HG02943 (cell line): ENCODE results near the gene UCMA.
"Not testable (repeated sequence)": the region's sequence is repeated elsewhere in the genome, so short reads cannot be mapped to it uniquely, and the experiment has no call there.

Experiments
- ATAC-seq: cut with Tn5 transposase; IDR thresholded peaks from one replicate; pipeline ENCODE4 v1.9.1; 2021; ENCODE audit warnings: mild to moderate bottlenecking, low read depth, moderate library complexity; ENCODE audit not compliant: unreplicated experiment

UCMA gene

DNA sequence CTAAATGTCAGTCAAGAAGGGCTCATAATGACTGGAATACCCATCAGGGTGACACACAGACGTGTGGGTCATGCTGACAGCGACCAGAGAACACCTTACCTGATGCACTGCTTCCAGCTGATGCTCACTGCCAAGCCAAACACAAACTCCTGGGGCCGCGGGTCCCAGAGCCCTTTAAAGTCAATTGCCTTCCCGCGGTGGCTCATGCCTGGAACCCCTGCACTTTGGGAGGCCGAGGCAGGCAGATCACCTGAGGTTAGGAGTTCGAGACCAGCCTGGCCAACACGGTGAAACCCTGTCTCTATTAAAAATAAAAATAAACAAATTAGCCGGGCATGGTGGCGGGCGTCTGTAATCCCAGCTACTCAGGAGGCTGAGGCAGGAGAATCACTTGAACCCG is 562 bp upstream of the UCMA start:
- ATAC-seq = not testable (repeated sequence)

DNA sequence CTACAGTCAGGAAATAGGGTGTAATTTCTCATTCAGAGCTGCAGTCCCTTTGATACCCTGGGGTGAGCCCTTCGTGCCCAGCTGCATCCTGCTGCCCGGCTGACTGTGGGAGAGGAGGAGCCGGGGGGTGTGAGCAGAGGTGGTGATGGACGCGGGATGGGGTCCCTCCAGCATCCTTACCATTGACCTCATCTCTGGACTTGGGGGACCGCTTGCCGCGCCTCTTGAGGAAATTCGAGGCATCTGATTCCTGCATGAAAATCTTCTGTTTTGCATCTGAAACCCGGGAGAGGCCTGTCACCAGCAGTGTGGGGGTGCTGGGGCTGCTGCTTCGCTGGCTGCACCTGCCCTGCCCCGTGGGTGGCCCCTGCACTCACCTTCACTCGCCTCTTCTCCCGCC is 816 bp downstream of the UCMA start:
- ATAC-seq = no peak

DNA sequence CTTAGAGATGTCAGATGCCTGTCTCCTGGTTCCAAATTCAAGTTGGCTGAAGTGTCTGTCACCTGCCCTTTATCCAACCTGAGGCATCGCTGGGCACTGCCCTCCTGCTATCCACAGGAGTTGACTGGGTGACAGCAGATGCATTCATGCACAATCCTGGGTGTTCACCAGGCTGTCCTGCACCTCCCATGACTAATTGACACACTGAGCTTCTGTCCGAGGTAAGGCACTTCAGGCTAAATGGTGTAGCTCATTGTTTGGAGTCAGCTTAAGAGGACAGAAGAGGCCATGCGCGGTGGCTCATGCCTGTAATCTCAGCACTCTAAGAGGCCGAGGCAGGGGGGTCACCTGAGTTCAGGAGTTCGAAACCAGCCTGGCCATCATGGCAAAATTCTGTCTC is 2.4 kb downstream of the UCMA start:
- no peak for ATAC-seq

DNA sequence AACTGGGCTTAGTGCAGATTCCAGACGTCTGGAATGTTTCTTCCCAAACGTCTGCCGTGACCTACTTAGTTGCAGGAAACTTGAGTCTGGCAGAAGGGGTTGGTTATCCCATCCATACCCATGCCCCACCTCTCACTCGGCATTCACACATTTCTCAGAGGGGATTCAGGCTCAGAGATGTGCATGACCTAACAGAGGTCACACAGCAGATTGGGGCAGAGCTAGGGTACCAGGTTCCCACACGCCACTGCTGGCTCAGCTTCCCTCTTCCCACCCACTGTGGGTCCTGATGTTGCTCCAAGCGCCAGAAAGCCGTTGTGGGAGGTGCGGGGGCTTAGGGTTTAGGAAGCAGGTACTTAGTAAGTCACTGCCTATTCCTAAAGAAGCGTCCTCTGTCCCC is 3.0 kb downstream of the UCMA start:
- no peak for ATAC-seq

DNA sequence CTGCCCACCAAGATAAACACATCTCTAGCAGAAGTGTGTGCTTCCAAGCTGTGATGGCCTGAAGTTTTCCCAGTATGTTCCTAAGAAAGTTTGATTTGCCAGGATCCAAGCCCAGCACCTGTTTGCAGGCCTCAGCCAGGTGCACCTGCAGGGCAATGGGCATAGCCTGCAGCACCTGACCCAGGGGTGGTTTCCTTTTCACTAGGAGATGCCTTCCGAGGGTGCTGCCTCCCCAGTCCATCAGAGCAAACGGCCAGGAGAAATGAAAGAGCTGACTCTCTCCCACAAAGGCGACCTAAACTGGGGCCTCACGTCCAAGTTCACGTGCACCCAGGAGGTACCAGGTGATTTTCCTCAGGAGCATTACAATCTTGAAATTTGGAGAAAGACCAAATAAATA is 7.1 kb downstream of the UCMA start:
- ATAC-seq = no peak

DNA sequence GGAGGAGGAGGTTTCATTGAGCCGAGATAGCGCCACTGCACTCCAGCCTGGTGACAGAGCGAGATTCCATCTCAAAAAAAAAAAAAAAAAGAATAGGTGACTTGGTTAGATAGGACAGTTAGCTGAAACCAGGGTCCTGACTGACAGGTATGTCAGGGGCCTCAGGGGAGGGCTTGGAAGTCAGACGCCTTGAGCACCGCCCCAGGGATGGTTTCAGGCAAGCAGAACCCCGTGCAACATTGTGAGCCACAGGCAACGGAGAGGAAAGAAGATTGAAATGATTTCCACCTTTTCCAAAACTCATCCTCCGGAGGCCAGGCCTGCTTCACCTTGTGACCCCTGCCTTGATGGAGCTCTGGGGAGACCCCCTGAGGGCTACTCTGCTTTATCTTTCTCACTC is 8.6 kb downstream of the UCMA start:
- no peak for ATAC-seq

DNA sequence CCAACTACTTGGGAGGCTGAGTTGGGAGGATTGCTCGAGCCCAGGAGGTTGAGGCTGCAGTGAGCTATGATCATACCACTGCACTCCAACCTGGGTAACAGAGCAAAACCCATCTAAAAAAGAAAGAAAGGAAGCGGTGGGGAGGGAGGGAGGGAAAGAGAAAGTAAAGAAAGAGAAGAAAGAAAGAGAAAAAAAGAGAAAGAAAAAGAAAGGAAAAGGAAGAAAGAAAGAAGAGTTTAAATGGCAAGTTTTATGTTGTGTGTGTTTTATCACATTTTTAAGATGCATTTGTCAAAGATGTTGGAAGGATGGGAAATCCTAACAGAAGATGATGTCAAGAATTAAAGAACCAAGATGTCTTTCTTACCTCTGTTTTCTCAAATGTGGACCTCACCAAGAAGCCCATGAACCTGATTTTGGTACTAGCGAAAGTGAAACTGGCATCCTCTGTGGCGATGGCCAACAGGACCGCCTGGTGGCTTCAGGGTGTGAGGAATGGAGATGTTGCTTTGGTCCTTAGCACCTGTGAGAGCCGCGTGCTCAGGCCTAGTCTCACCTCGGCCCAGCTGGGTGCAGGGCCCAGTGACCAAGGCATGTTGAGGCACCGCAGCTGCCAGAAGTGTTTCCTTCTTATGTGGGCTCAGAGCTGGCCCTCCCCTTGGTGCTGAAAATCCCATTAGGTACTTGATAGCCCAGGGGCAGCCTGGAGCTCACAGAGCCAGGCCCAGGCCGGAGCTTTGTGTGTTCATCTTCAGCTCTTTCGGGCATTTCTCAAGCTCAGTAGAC is 9.8 kb downstream of the UCMA start:
- no peak for ATAC-seq

DNA sequence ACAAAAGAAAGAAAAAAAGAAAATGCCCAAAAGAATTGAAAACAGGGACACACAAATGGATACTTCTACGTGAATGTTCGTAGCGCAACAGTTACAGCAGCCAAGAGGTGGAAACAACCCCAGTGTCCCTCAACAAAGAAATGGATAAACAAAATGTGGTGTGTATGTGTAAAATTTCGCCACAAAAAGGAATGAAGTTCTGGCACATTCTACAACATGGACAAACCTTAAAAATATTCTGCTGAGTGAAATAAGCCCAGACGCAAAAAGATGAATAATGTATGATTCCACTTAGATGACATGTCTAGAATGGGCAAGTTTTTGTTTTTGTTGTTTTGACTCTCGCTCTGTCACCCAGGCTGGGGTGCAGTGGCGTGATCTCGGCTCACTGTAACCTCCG is 10.9 kb downstream of the UCMA start:
- no peak for ATAC-seq

DNA sequence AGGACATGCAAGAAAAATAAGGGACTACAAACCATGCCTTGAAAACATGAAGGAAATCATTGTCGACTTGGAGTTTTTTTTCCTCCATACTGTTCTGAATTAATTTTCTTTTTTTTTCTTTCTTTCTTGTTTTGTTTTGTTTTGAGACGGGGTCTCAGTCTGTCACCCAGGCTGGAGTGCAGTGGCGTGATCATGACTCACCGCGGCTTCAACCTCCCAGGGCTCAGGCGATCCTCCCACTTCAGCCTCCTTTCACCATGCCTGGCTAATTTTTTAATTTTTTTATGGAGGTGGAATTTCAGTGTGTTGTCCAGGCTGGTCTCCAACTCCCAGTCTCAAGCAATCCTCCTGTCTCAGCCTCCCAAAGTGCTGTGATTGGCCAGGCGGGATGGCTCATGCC is 11.6 kb downstream of the UCMA start:
- no peak for ATAC-seq

DNA sequence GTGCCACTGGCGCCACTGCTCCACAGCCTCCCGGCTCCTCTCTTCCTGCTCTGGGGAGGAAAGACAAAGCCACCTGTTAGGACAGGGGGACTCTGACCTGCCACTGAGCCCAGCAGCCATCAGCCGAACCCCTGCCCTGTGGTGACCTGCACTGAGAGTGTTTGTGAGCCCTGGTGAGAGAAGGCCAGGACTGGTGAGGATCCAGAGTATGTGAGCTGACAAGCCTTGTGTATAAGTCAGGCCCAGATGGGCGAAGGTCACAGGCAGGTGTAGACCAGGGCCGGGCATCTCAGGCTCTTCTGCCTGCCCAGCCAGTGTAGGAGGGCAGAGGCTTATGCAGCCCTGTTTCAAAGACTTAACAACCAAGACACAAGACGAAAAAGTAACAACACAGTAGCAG is 12.0 kb downstream of the UCMA start:
- no peak for ATAC-seq

DNA sequence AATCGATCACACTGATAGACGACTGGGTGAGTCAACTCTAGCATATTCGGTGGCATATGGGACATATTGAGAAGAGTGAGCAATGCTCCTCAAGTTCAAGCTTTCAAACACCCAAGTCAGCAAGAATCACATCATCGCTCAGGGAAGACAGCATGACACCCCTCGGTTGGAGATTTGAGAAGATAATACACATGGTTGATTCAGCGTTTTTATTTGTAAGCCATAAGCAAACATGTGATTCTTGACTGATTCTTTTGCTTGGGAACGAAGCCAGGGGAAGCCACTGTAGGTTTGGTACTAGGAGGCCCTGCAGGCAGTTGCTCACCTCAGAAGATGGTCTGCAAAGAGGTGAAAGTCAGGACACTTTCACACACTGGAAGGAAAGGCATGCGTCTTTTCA is 12.6 kb downstream of the UCMA start:
- no peak for ATAC-seq

DNA sequence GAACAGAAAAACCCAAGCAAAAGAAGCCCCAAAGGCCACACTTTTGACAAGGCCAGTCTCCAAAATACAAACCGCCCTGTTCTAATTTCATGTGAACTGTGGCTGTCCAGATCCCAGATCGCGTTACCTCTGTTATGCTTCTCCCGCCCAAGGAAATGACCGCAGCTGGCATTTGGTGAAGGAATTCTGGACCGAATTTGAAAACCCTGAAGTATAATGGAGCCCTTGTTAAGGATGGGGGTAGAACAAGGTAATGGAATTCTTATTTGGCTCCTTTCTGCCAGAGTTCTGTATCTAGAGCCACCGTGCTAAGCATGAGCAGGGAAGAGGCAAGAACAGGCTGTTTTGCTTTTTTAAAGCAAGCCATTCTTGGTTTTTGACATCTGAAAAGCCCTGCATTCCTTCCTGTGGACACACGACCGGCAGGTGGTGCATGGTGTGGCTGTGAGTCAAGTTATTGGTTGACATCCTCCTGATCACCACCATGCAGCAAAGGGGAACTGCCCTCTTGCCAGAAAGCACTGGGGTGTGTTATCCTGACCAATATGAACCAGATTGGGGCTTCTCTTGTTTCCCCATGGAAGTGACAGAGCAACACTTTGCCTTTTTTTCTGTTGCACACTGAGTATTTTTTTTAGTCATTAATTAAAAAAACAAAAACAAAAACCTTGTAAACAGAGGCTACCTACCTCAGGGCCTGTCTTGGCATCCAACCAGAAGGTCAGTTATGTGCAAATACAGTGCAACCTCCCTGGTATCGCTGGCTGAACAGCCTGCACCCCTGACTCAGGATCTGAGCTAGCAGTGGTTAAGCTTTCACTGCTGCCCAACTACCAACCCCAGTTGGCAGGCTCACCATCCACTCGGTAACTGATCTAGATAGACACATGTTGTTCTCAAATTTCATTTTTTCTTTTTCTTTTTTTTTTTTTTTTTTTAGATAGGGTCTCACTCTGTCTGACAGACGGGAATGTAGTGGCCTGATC is 14.2 kb downstream of the UCMA start:
- no peak for ATAC-seq

DNA sequence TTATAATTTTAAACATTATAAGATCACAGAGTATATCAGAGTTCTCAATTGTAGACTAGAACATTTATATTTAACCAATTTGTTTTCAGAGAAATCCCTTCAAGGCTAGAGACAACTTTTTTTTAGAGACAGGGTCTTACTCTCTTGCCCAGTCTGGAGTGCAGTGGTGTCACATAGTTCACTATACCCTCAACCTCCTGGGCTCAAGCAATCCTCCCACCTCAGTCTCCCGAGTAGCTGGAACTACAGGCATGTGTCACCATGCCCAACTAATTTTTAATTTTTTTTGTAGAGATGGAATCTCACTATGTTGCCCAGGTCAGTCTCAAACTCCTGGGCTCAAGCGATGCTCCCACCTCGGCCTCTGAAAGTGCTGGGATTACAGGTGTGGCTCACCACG is 15.3 kb downstream of the UCMA start:
- no peak for ATAC-seq

DNA sequence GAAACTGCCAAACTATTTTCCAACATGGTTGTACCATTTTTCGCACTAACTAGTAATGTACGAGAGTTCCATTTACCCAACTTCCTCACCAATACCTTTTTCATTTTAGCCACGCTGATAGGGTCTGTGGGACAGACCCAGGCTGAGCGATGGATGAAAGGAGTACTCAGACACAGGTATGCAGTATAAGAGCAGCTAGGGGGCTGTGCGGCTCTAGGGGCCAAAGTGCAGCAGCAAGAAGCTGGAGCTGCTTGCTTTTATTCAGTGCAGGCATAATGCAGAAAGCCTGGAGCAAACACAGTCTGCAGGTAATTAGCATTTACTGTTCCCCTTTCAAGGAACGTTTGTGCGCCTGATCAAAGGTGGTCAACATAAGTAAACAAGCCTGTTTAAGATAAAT is 21.0 kb downstream of the UCMA start:
- no peak for ATAC-seq

DNA sequence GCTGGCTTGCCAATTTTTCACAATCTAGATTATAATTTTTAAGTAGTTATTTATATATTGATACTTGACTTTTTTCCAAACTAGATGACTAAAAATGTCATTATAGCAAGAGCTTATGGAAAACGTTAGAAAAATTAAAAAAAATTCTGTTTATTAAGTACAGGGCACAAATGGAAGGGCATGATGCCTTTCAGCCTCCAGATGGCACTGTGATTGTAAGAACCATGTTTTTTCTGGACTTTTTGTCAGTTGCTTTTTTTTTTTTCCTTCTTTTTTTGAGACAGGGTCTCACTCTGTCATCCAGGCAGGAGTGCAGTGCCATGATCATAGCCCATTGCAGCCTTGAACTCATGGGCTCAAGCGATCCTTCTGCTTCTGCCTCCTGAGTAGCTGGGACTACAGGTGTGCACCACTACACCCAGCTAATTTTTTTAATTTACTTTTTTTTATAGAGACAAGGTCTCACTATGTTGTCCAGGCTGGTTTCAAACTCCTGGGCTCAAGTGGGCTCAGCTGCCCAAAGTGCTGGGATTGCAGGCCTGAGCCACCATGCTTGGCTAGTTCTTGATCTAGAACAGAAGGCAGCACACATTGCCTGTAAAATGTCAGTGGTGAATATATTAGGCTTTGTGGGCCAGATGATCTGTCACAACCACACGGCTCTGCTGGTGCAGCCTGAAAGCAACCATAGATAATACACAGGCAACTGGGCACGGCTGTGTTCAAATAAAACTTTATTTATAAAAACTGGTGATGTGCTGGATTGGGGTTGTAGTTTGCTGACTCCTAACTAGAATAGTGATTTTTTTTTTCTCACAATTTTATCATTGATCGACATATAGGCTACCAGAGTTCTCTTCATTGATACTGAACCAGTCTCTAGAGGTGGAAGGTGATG is 27.4 kb downstream of the UCMA start:
- no peak for ATAC-seq

DNA sequence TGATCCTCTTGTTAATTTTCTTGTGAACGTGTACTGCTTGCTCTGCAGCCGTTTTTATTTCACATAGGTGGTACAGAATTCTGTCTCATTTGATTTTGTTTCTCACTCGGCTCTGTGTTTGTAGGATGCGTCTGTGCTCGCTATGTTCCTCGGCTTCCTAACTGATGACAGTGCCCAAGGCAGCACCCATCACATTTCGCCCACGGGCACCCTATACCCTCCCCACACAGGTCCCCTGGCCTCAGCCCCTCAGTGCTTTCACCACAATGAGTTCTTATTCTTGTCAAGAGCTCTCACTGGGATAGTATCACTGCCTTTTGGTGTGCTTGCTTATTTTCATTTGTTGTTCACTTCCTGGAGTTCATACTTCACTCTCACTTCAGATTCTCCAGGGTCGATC is 28.1 kb downstream of the UCMA start:
- ATAC-seq = no peak

DNA sequence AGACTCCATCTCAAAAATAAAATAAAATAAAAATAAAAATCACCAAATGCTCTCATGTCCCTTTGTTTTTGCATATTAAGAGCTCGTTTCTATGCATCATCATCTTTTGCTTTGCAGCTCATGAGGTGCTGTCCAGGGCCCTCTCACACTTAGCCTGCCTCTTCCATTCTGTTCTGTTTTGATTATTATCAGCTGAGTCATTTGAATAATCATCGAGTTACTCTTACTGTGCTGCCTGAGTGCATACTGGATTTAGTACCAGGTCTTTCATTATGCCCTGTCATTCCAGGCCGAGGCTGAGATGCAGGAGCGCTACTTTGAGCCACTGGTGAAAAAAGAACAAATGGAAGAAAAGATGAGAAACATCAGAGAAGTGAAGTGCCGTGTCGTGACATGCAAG is 33.0 kb downstream of the UCMA start:
- ATAC-seq = no peak

DNA sequence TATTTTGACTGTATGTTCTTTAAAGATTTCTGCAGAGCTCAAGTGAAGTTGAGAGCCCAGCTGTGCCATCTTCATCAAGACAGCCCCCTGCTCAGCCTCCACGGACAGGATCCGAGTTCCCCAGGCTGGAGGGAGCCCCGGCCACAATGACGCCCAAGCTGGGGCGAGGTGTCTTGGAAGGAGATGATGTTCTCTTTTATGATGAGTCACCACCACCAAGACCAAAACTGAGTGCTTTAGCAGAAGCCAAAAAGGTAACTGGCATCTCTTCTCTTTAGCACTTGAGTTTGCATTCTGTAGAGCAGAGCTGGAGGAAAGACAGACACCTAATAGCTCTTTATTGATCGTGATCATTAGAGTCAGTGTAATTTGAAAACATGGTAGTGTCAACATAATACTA is 39.2 kb downstream of the UCMA start:
- no peak for ATAC-seq

DNA sequence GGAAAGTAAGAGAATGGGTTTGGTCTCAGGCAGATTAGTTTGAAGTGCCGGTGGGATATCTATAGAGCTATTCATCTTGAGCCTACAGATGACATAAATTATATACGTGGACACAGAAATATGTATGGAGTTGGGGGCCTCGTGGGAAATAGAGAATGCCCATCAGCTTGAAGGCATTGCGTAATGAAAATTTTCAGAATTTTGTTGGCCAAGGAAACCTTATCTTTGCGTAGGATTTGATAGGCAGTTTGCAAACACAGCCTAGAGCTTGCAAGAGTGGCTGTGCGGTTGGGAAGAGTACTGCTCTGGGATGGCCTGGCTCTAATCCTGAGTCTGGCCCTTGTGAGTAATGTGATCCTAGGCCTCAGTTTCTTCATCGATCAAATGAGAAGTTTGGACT is 40.5 kb downstream of the UCMA start:
- no peak for ATAC-seq

DNA sequence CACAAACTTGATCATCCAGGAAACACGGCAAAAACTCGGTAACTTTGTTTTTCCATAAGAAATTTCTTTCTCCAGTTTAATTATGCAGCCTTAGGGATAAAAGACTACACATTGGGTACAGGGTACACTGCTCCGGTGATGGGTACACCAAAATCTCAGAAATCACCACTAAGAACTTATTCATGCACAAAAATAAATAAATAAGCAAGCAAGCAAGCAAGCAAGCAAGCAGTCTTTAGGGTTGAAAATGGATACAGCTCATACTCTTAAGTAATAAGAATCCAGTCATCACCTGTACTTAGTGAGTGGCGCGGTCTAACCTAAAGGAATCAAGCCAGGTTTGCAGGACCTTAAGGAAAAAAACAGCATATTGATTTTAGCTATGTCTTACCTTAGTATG is 42.8 kb downstream of the UCMA start:
- no peak for ATAC-seq

DNA sequence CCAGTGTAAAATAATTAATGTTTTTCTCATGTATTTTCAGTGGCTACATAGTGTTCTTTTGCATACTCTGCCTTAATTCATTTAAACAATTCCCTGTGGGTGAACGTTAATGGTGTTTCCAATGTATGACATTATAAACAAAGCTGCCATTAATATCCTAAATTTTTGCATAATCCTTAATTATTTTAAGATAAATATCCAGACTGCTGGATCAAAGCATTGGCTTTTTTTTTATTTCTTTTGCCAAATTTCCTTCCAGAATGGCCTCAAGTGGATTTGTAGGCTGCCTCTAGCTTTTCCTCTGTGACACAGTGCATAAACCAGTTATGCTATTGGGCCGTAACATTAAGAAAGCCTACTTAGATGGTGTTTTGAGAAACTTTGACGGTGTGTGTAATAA is 43.4 kb downstream of the UCMA start:
- ATAC-seq = no peak
